Measurements from ENCODE around the gene TMEM200A.
"Not testable (repeated sequence)": the region's sequence is repeated elsewhere in the genome, so short reads cannot be mapped to it uniquely, and the experiment has no call there.

- TF ChIP-seq CTCF, POLR2AphosphoS5, EP300 (IDR thresholded peaks at IDR 0.05): not testable (repeated sequence)
Observed at GRCh38 chr6:130346324-130346723, 19.5 kb upstream of the TMEM200A start.
